ENCODE data around the gene JAKMIP3. TPM values are rescaled to one million over a fixed set of nuclear protein-coding genes. Genes with fewer than 3 reads are reported as not detected.

Gene JAKMIP3
- total and polyA plus RNA-seq, 10 of the 15 experiments (the other 5 are each of a cell fraction or from before 2014, with no cell fraction given) = 0.01 TPM; not detected in 7

DNA sequence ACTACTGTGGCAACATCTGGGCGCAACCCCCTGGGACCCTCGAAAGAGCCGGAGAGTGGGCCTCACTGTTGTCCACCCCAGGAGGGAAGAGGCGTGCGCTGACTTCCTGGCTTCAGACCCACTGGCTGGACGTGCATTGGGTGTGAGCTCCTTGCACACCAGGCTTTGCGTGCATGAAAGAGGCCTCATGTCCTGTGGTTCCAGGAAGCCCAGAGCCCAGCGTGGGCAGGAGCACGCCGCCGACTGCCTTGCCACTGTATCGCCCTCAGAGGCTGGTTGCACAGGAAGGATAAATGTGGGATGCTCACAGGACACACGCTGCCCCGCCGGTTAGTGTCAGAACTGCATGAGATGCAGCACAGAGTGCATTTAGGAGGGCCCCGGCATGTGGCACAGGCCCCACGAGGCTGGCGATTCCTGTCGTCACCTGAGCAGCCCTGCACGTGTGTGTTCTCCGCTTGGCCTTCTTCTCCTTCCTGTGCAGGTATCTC, 8.5 kb upstream of the JAKMIP3 start (continued):
- no peak for TF ChIP-seq ZNF207 (IDR thresholded peaks at IDR 0.05; ENCODE audit: borderline replicate concordance)

DNA sequence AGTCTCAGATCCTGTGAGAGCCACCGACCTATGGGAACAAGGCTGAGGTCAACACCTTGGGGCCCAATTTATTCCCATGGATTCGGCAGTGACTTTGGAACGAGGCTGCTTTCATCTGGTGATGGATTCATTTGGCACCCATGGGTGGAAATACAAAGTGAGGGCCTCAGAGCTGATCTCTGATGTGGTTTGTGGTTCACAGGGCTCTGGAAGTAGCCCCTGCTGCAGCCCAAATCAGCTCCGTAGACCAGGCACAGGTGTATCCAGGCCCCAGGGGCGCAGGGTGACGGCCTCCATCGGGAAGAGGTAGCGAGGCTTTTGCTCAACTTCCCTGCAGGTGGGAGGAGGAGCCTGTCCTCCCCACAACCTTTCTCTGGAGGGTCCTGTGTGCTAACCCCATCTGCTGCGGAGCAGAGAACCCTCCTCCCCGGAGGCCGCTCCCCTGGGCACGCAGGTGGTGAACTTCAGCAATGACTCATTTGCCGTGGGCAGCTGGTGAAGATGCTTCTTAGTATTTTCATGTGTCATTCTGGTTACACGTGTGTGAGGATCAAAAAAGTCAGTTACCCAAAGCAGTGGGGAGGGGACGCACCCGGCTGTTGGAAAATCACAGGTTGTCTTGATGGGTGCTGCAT, 7.5 kb upstream of the JAKMIP3 start:
- SMC1A ChIA-PET (ENCODE audit: uncharacterized antibody, unreplicated experiment) = no interaction called here
- no peaks in the 10 kb centered on the region for H3K4me1 ChIP-seq (ENCODE audit: control insufficient read depth, insufficient read depth, low read length)
- H3K9me3 ChIP-seq (replicated peaks; ENCODE audit: control insufficient read depth, insufficient read depth, low read length) = no peaks in the 10 kb centered on the region; the same call in 2 of the 3 replicates
- in situ Hi-C loops (cut with MboI) = no loop called here
- H4K20me1 ChIP-seq (ENCODE audit: control insufficient read depth, insufficient read depth) = no peaks in the 10 kb centered on the region
- H2AFZ ChIP-seq (ENCODE audit: control insufficient read depth, low read depth, low read length) = no peak overlapping the region
- no peak overlapping the region for H3K9ac ChIP-seq (ENCODE audit: control insufficient read depth, insufficient read depth, low read length)
- POLR2A ChIA-PET = no interaction called here
- H3K36me3 ChIP-seq (ENCODE audit: control insufficient read depth in 2 of 2, insufficient read depth in 2 of 2, low read length in 1 of 2) = no peaks in the 10 kb centered on the region
- no peak overlapping the region for H3K4me3 ChIP-seq
- intact Hi-C loops (cut with micrococcal nuclease; ENCODE audit: unreplicated experiment) = no loop called here
- RAD21 ChIA-PET (ENCODE audit: unreplicated experiment) = no interaction called here
- H3K79me2 ChIP-seq (ENCODE audit: control insufficient read depth, insufficient read depth, low read length) = no peaks in the 10 kb centered on the region
- no peak overlapping the region for H3K4me2 ChIP-seq (ENCODE audit: control insufficient read depth, insufficient read depth)
- no peak for ATAC-seq
- no peak for FAIRE-seq
- no TSS peak for BruUV-seq (replicated peaks)
- TF ChIP-seq CBFB (IDR thresholded peaks at IDR 0.05; ENCODE audit: low read depth) (no peak), POLR2AphosphoS2 (IDR thresholded peaks at IDR 0.05; ENCODE audit: low read depth, low read length) (no peak)
- no peak for DNase-seq (ENCODE audit: low read depth, low spot score)
- H3K27ac ChIP-seq (ENCODE audit: control insufficient read depth, insufficient read depth) = no peak overlapping the region
- no peaks in the 10 kb centered on the region for H3K27me3 ChIP-seq (replicated peaks in 1 of 2; ENCODE audit: control insufficient read depth in 2 of 2, insufficient read depth in 2 of 2, low read length in 1 of 2)
- CTCF ChIA-PET = no interaction called here
- WGBS (ENCODE audit: insufficient coverage, insufficient replicate concordance, low lambda C conversion rate, missing lambda C conversion rate) = 0% methylated on average over 16 of the region's 16 CpGs

DNA sequence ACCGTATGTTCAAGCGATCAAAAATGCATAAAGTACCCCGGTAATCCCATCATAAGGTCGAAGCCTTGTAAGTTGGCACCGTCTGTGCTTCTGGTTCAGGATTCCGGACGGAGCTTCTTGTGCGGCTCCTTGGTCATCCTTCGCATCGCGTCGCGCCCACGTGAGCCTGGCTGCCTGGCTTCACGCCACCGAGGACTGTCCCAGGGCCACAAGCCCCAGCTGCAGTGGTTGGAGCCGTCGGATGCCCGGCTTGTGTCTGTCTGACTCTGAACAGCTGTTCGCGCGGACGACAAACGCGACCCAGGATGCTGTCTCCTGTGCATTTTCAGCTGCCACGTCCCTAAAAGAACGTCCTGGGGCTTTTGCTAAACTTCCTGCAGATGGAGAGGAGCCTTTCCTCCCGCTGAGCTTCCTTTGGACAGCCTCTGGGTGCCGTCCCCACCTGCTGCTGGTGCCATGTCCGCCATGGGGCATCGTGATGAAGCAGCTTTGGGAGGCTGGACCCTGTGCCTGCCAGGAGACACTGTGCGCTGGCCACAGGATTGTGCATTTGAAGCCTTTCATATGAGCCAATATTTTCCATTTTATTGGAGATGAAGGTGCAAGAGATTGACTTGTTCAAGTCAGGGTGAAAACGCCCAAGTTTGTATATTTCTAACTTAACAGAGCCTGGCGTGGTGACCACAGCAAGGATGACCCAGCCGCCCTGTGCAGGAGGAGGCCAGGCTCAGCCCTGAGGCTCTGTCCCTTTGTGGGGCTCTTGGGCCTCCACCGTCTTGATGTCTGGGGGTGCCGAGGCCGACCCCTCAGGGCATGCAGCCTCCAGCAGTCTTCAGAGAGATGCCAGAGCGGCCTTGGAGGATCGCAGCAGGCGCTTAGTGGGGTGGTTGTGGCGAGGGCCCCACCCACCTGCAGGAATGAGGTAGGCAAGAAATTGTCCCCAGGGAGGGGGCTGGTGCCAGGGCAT, 6.7 kb upstream of the JAKMIP3 start:
- ATAC-seq = no peak
- FAIRE-seq = no peak
- no peak overlapping the region for H3K4me3 ChIP-seq
- BruUV-seq (replicated peaks) = no TSS peak
- no peaks in the 10 kb centered on the region for H3K4me1 ChIP-seq (ENCODE audit: control insufficient read depth, insufficient read depth, low read length)
- no peak overlapping the region for H2AFZ ChIP-seq (ENCODE audit: control insufficient read depth, low read depth, low read length)
- in situ Hi-C loops (cut with MboI) = no loop called here
- no peak overlapping the region for H3K27ac ChIP-seq (ENCODE audit: control insufficient read depth, insufficient read depth)
- RAD21 ChIA-PET (ENCODE audit: unreplicated experiment) = no interaction called here
- H4K20me1 ChIP-seq (ENCODE audit: control insufficient read depth, insufficient read depth) = no peaks in the 10 kb centered on the region
- H3K79me2 ChIP-seq (ENCODE audit: control insufficient read depth, insufficient read depth, low read length) = no peaks in the 10 kb centered on the region
- POLR2A ChIA-PET = no interaction called here
- H3K4me2 ChIP-seq (ENCODE audit: control insufficient read depth, insufficient read depth) = no peak overlapping the region
- no peaks in the 10 kb centered on the region for H3K27me3 ChIP-seq (replicated peaks in 1 of 2; ENCODE audit: control insufficient read depth in 2 of 2, insufficient read depth in 2 of 2, low read length in 1 of 2)
- CTCF ChIA-PET = no interaction called here
- H3K9me3 ChIP-seq (replicated peaks; ENCODE audit: control insufficient read depth, insufficient read depth, low read length) = no peaks in the 10 kb centered on the region
- H3K9ac ChIP-seq (ENCODE audit: control insufficient read depth, insufficient read depth, low read length) = no peak overlapping the region
- H3K36me3 ChIP-seq (ENCODE audit: control insufficient read depth in 2 of 2, insufficient read depth in 2 of 2, low read length in 1 of 2) = no peaks in the 10 kb centered on the region
- DNase-seq (ENCODE audit: low read depth, low spot score) = no peak
- intact Hi-C loops (cut with micrococcal nuclease; ENCODE audit: unreplicated experiment) = no loop called here
- SMC1A ChIA-PET (ENCODE audit: uncharacterized antibody, unreplicated experiment) = no interaction called here
- WGBS (ENCODE audit: insufficient coverage, insufficient replicate concordance, low lambda C conversion rate, missing lambda C conversion rate) = 56% methylated on average over 40 of the region's 42 CpGs
- TF ChIP-seq, protein P1, sequence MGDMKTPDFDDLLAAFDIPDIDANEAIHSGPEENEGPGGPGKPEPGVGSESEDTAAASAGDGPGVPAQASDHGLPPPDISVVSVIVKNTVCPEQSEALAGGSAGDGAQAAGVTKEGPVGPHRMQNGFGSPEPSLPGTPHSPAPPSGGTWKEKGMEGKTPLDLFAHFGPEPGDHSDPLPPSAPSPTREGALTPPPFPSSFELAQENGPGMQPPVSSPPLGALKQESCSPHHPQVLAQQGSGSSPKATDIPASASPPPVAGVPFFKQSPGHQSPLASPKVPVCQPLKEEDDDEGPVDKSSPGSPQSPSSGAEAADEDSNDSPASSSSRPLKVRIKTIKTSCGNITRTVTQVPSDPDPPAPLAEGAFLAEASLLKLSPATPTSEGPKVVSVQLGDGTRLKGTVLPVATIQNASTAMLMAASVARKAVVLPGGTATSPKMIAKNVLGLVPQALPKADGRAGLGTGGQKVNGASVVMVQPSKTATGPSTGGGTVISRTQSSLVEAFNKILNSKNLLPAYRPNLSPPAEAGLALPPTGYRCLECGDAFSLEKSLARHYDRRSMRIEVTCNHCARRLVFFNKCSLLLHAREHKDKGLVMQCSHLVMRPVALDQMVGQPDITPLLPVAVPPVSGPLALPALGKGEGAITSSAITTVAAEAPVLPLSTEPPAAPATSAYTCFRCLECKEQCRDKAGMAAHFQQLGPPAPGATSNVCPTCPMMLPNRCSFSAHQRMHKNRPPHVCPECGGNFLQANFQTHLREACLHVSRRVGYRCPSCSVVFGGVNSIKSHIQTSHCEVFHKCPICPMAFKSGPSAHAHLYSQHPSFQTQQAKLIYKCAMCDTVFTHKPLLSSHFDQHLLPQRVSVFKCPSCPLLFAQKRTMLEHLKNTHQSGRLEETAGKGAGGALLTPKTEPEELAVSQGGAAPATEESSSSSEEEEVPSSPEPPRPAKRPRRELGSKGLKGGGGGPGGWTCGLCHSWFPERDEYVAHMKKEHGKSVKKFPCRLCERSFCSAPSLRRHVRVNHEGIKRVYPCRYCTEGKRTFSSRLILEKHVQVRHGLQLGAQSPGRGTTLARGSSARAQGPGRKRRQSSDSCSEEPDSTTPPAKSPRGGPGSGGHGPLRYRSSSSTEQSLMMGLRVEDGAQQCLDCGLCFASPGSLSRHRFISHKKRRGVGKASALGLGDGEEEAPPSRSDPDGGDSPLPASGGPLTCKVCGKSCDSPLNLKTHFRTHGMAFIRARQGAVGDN (IDR thresholded peaks at IDR 0.05) = no peak
- no peak for TF ChIP-seq JUND (IDR thresholded peaks at IDR 0.05; ENCODE audit: low read depth, low read length)
- TF ChIP-seq, protein P2, sequence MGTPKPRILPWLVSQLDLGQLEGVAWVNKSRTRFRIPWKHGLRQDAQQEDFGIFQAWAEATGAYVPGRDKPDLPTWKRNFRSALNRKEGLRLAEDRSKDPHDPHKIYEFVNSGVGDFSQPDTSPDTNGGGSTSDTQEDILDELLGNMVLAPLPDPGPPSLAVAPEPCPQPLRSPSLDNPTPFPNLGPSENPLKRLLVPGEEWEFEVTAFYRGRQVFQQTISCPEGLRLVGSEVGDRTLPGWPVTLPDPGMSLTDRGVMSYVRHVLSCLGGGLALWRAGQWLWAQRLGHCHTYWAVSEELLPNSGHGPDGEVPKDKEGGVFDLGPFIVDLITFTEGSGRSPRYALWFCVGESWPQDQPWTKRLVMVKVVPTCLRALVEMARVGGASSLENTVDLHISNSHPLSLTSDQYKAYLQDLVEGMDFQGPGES (IDR thresholded peaks at IDR 0.05) = no peak
- TF ChIP-seq, protein P3, sequence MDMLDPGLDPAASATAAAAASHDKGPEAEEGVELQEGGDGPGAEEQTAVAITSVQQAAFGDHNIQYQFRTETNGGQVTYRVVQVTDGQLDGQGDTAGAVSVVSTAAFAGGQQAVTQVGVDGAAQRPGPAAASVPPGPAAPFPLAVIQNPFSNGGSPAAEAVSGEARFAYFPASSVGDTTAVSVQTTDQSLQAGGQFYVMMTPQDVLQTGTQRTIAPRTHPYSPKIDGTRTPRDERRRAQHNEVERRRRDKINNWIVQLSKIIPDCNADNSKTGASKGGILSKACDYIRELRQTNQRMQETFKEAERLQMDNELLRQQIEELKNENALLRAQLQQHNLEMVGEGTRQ (IDR thresholded peaks at IDR 0.05; ENCODE audit: borderline replicate concordance, low read depth, low read length) = no peak

Measured in GM12878 (cell line).